Endothelial cell of umbilical vein (primary cell): ENCODE measurements around the gene NEK8. TPM values are rescaled to one million over a fixed set of nuclear protein-coding genes. Genes with fewer than 3 reads are reported as not detected.

Experiments used
- BruUV-seq: library from RNA; stranded (reverse); fragments of 400-500 nt; replicated peaks from 2 replicates; lab custom pipeline; 2021; lab: Mats Ljungman, UMichigan
- CTCF ChIA-PET: fragments of 300-600, 350-600 bp; sonication (Branson Sonifier 250); formaldehyde crosslinking; loops from one replicate; lab custom pipeline; 2021; ENCODE audit warnings: antibody characterized with exemption, inconsistent platforms; lab: Charles Lee
- POLR2A ChIA-PET: fragments of 300-600, 350-600 bp; sonication (Branson Sonifier 250); formaldehyde crosslinking; loops from one replicate; lab custom pipeline; 2021; ENCODE audit warnings: antibody characterized with exemption, inconsistent platforms; lab: Charles Lee
- DNase-seq: peaks from one replicate; pipeline ENCODE4 v3.0.0-alpha.2; 2011; ENCODE audit warnings: low read depth, low spot score
- FAIRE-seq: peaks from 2 replicates; lab custom pipeline; 2011; peaks lifted over from hg19 to GRCh38; lab: Jason Lieb, UNC
- H2AFZ ChIP-seq: 2 replicates; pipeline ENCODE4 v1.6.0; 2012; ENCODE audit warnings: low read depth, low read length, control low read depth, inconsistent platforms
- H3K27ac ChIP-seq: 2 replicates; pipeline ENCODE4 v1.5.1; 2011; ENCODE audit warnings: low read depth, mild to moderate bottlenecking, control low read depth, low read length, moderate library complexity; ENCODE audit not compliant: insufficient read depth
- H3K27me3 ChIP-seq, 2 experiments: 2 replicates each; pipeline versions ENCODE4 v1.6.0 to v1.6.1; 2011; ENCODE audit warnings: low read length in 2 of 2, mixed read lengths in 1 of 2; ENCODE audit not compliant: control insufficient read depth in 2 of 2, insufficient read depth in 2 of 2
- H3K36me3 ChIP-seq, 2 experiments: 2 replicates in 1 of 2; 3 replicates in 1 of 2; pipeline ENCODE4 v1.5.1; 2011; ENCODE audit warnings: low read length in 2 of 2, mild to moderate bottlenecking in 1 of 2, moderate library complexity in 1 of 2; ENCODE audit not compliant: control insufficient read depth in 2 of 2, insufficient read depth in 2 of 2; ENCODE audit errors: extremely low read depth in 1 of 2
- H3K4me1 ChIP-seq: 3 replicates; pipeline ENCODE4 v1.5.1; 2011; ENCODE audit warnings: mild to moderate bottlenecking, low read length; ENCODE audit not compliant: control insufficient read depth, insufficient read depth; ENCODE audit errors: extremely low read depth
- H3K4me2 ChIP-seq: 2 replicates; pipeline ENCODE4 v1.6.1; 2011; ENCODE audit warnings: low read length, control low read depth, mixed read lengths; ENCODE audit not compliant: insufficient read depth
- H3K4me3 ChIP-seq, 3 experiments: fragments of 200-600 bp in 1 of 3; sonication (generic), shearing (Covaris generic) in 1 of 3; replicated peaks in 1 of 3; 2 replicates each; pipeline ENCODE4 v1.5.1; 2011 to 2016; ENCODE audit warnings: control low read depth in 3 of 3, low read length in 3 of 3, mild to moderate bottlenecking in 2 of 3, inconsistent platforms in 1 of 3, low read depth in 1 of 3, moderate library complexity in 1 of 3; ENCODE audit not compliant: insufficient read depth in 1 of 3
- H3K79me2 ChIP-seq: 2 replicates; pipeline ENCODE4 v1.6.0; 2012; ENCODE audit warnings: low read length, inconsistent platforms; ENCODE audit not compliant: control insufficient read depth, insufficient read depth
- H3K9ac ChIP-seq: replicated peaks from 2 replicates; pipeline ENCODE3; 2011; ENCODE audit warnings: low read length, control low read depth; ENCODE audit not compliant: insufficient read depth; ENCODE audit errors: extremely low read depth
- H3K9me1 ChIP-seq: replicated peaks from 3 replicates; pipeline ENCODE4 v1.6.0; 2011; ENCODE audit warnings: mild to moderate bottlenecking, low read length; ENCODE audit not compliant: control insufficient read depth, insufficient read depth; ENCODE audit errors: extremely low read depth
- H3K9me3 ChIP-seq: replicated peaks from 2 replicates; pipeline ENCODE4 v1.5.1; 2012; ENCODE audit warnings: low read length, inconsistent platforms; ENCODE audit not compliant: control insufficient read depth, insufficient read depth
- H4K20me1 ChIP-seq: replicated peaks from 2 replicates; pipeline ENCODE3; 2011; ENCODE audit warnings: mild to moderate bottlenecking, low read length; ENCODE audit not compliant: control insufficient read depth, insufficient read depth; ENCODE audit errors: extremely low read depth
- CTCF ChIP-seq, 2 donors: IDR thresholded peaks; 1 replicate in 1 of 2; 2 replicates in 1 of 2; pipeline ENCODE4 v1.5.1; 2011; ENCODE audit warnings: low read length in 2 of 2, mild to moderate bottlenecking in 2 of 2, moderate library complexity in 2 of 2, control low read depth in 1 of 2, inconsistent platforms in 1 of 2, low read depth in 1 of 2; ENCODE audit not compliant: insufficient read depth in 1 of 2; ENCODE audit errors: extremely low read depth in 1 of 2
- EZH2 ChIP-seq: IDR thresholded peaks from 2 replicates; pipeline ENCODE4 v1.6.1; 2012; ENCODE audit warnings: borderline replicate concordance, low read depth, mild to moderate bottlenecking, moderate library complexity, low read length, inconsistent platforms; ENCODE audit not compliant: severe bottlenecking
- FOS ChIP-seq: IDR thresholded peaks from 2 replicates; pipeline ENCODE4 v1.6.1; 2011; ENCODE audit warnings: mild to moderate bottlenecking, low read length, moderate library complexity, borderline replicate concordance; ENCODE audit not compliant: insufficient read depth
- GATA2 ChIP-seq: IDR thresholded peaks from 2 replicates; pipeline ENCODE4 v1.7.0; 2011; ENCODE audit warnings: low read depth, mild to moderate bottlenecking, moderate library complexity, mixed read lengths, low read length; ENCODE audit not compliant: insufficient read length, insufficient read depth
- JUN ChIP-seq: IDR thresholded peaks from 2 replicates; pipeline ENCODE4 v1.6.1; 2011; ENCODE audit warnings: borderline replicate concordance, low read depth; ENCODE audit not compliant: insufficient read length, insufficient read depth
- MAX ChIP-seq: IDR thresholded peaks from 2 replicates; pipeline ENCODE4 v1.6.1; 2011; ENCODE audit not compliant: insufficient read depth, insufficient read length
- MYC ChIP-seq: IDR thresholded peaks from one replicate; pipeline ENCODE4 v1.6.1; 2011; ENCODE audit warnings: mild to moderate bottlenecking, low read depth, low read length
- POLR2A ChIP-seq: IDR thresholded peaks from 2 replicates; pipeline ENCODE4 v1.6.1; 2012; ENCODE audit warnings: low read depth, mild to moderate bottlenecking, control low read depth, low read length
- POLR2AphosphoS5 ChIP-seq: IDR thresholded peaks from 2 replicates; pipeline ENCODE4 v1.6.1; 2012; ENCODE audit warnings: low read depth, mild to moderate bottlenecking, control low read depth, low read length, moderate library complexity; ENCODE audit not compliant: insufficient read depth
- dilution Hi-C: fragments of 300-500 bp; cut with MboI; formaldehyde crosslinking; loops from one replicate; pipeline ENCODE4 v1.15.0; 2019; ENCODE audit warnings: low sequenced_read_pairs; ENCODE audit not compliant: extremely low pct_ligation_motif_present
- intact Hi-C: fragments of 100-400 bp; cut with micrococcal nuclease; formaldehyde crosslinking; loops from one replicate; pipeline ENCODE4 v1.10.0; 2022
- polyA plus RNA-seq, 4 experiments: library from polyadenylated mRNA; depleted of rRNA in 3 of 4; stranded (reverse) in 3 of 4; unstranded in 1 of 4; fragments of >200 nt; gene quantifications; 2 replicates each; pipeline versions ENCODE4 v1.2.1 to v1.2.3, GENCODE V29; 2011 to 2012; ENCODE audit warnings: missing spikeins in 1 of 4
- total RNA-seq: library from RNA; stranded (reverse); gene quantifications from 2 replicates; pipeline ENCODE4 v1.2.3, GENCODE V29; 2021

The NEK8 gene
- total and polyA plus RNA-seq, 2 donors (not counting 3 experiments of a cell fraction or from before 2014, with no cell fraction given): 3.1 to 3.2 TPM

GRCh38 chr17:28700830-28701492, 27.6 kb upstream of the NEK8 start:
- Histone ChIP-seq H3K9me3 (no peaks in the 10 kb centered on the region), H3K79me2 (no peaks in the 10 kb centered on the region), H3K4me2 (no peak overlapping the region), H3K27me3 (no peaks in the 10 kb centered on the region), H3K9me1 (no peaks in the 10 kb centered on the region), H2AFZ (no peak overlapping the region), H3K27ac (no peak overlapping the region), H3K4me3 (no peak overlapping the region), H3K9ac (no peak overlapping the region), H3K4me1 (no peaks in the 10 kb centered on the region), H3K36me3 (peaks cover 15 to 71% of the 10 kb centered on the region in 2 experiments), H4K20me1 (no peaks in the 10 kb centered on the region)
- DNase-seq (no peak), FAIRE-seq (no peak)
- no peak for TF ChIP-seq POLR2AphosphoS5
- no peak for TF ChIP-seq JUN
- TF ChIP-seq FOS: no peak
- TF ChIP-seq GATA2: no peak
- no peak for TF ChIP-seq MAX
- no peak for TF ChIP-seq CTCF (IDR thresholded peaks at IDR 0.05; ENCODE audit: extremely low read depth in 1 of 2, insufficient read depth in 1 of 2, low read depth in 1 of 2, low read length in 2 of 2)
- TF ChIP-seq POLR2A: no peak
- TF ChIP-seq MYC: no peak
- TF ChIP-seq EZH2: no peak
- dilution Hi-C loops: no loop called here
- ChIA-PET POLR2A (no interaction called here), CTCF (no interaction called here)
- intact Hi-C loops: no loop called here
- BruUV-seq: no TSS peak
